K562 (cell line): Measurements from ENCODE around the gene DAGLA. TPM values are rescaled to one million over a fixed set of nuclear protein-coding genes. Genes with fewer than 3 reads are reported as not detected.

Source experiments
- E2F3 ChIP-seq: fragments of 250-450 bp; sonication (Bioruptor Pico); IDR thresholded peaks from 2 replicates; pipeline ENCODE4 v1.4.0; 2020; ENCODE audit warnings: mild to moderate bottlenecking
- ETV5 ChIP-seq: sonication (generic); formaldehyde crosslinking; IDR thresholded peaks from 2 replicates; pipeline ENCODE4 v1.4.0; 2020; ENCODE audit warnings: low read depth, mild to moderate bottlenecking, missing genetic modification reagents
- HIVEP1 ChIP-seq: fragments of 250-450 bp; sonication (Bioruptor Pico); IDR thresholded peaks from 2 replicates; pipeline ENCODE4 v1.4.0; 2020; ENCODE audit warnings: mild to moderate bottlenecking
- MED1 ChIP-seq: sonication (generic); formaldehyde crosslinking; IDR thresholded peaks from 2 replicates; pipeline ENCODE4 v1.8.1; 2023; ENCODE audit warnings: missing genetic modification reagents, borderline replicate concordance
- NFYB ChIP-seq: IDR thresholded peaks from 2 replicates; pipeline ENCODE4 v1.6.1; 2011; ENCODE audit warnings: mild to moderate bottlenecking, moderate library complexity; ENCODE audit not compliant: insufficient read length; ENCODE audit errors: extremely low read depth
- POLR2G ChIP-seq: fragments of 200-400 bp; formaldehyde crosslinking; IDR thresholded peaks from 2 replicates; pipeline ENCODE4 v1.6.1; 2017; ENCODE audit warnings: low read depth, mild to moderate bottlenecking, antibody characterized with exemption, low read length, moderate library complexity
- RBBP5 ChIP-seq: fragments of 200-600 bp; sonication (generic); IDR thresholded peaks from 2 replicates; pipeline ENCODE4 v1.6.1; 2012; ENCODE audit warnings: borderline replicate concordance, mild to moderate bottlenecking, low read length, control low read depth, inconsistent platforms; ENCODE audit not compliant: insufficient read depth, poor library complexity, severe bottlenecking
- RBM15 ChIP-seq: fragments of 200-400 bp; formaldehyde crosslinking; IDR thresholded peaks from 2 replicates; pipeline ENCODE4 v1.6.1; 2018; ENCODE audit warnings: mild to moderate bottlenecking, low read length, moderate library complexity; ENCODE audit not compliant: insufficient read depth
- RFX5 ChIP-seq: IDR thresholded peaks from 2 replicates; pipeline ENCODE4 v1.6.1; 2011; ENCODE audit warnings: low read depth, mild to moderate bottlenecking, improper control_type of control experiment, low read length
- SAFB2 ChIP-seq: fragments of 200-400 bp; formaldehyde crosslinking; IDR thresholded peaks from 2 replicates; pipeline ENCODE4 v1.6.1; 2018; ENCODE audit warnings: borderline replicate concordance, low read length, low read depth, moderate library complexity; ENCODE audit not compliant: severe bottlenecking
- SIN3B ChIP-seq: fragments of 450-650 bp; IDR thresholded peaks from 2 replicates; pipeline ENCODE4 v1.6.1; 2017; ENCODE audit warnings: low read depth, mild to moderate bottlenecking, moderate library complexity
- ZFX ChIP-seq: sonication (generic); formaldehyde crosslinking; IDR thresholded peaks from 2 replicates; pipeline ENCODE4 v1.8.0; 2022; ENCODE audit warnings: mild to moderate bottlenecking, missing genetic modification reagents, moderate library complexity
- ZNF224 ChIP-seq: sonication (generic); formaldehyde crosslinking; IDR thresholded peaks from 2 replicates; pipeline ENCODE4 v1.8.0; 2022; ENCODE audit warnings: mild to moderate bottlenecking, missing genetic modification reagents
- ZNF232 ChIP-seq: sonication (generic); formaldehyde crosslinking; IDR thresholded peaks from 2 replicates; pipeline ENCODE4 v1.8.0; 2022; ENCODE audit warnings: mild to moderate bottlenecking, missing genetic modification reagents
- ZNF408 ChIP-seq: fragments of 250-450 bp; sonication (Bioruptor Pico); IDR thresholded peaks from 2 replicates; pipeline ENCODE4 v1.4.0; 2020; ENCODE audit warnings: low read depth, mild to moderate bottlenecking, moderate library complexity
- ZNF589 ChIP-seq: fragments of 200-800 bp; sonication (Bioruptor generic); IDR thresholded peaks from 2 replicates; pipeline ENCODE4 v1.6.1; 2016; ENCODE audit warnings: low read depth, missing genetic modification characterization, missing compliant biosample characterization
- ZNF695 ChIP-seq: fragments of 450-650 bp; formaldehyde crosslinking; IDR thresholded peaks from 2 replicates; pipeline ENCODE4 v1.4.0; 2020; ENCODE audit warnings: mild to moderate bottlenecking, moderate library complexity
- polyA plus RNA-seq, 8 experiments: library from polyadenylated mRNA; depleted of rRNA in 4 of 8; stranded (reverse) in 5 of 8; unstranded in 3 of 8; fragments of >200 nt; fragmentation: Nextera tagmentation in 2 of 8; fragmentation: Illumina TruSeq in 1 of 8; extraction: Ambion mirVana in 2 of 8; extraction: Trizol in 1 of 8; gene quantifications; 2 replicates each; pipeline versions ENCODE4 v1.2.1 to v1.2.3, GENCODE V29; 2011 to 2014; ENCODE audit warnings: inconsistent platforms in 1 of 8, missing spikeins in 1 of 8
- total RNA-seq, 7 experiments: library from RNA; depleted of rRNA in 6 of 7; stranded (reverse); fragments of >200 nt in 6 of 7; fragmentation: Illumina TruSeq in 2 of 7; extraction: Trizol in 2 of 7; gene quantifications; 2 replicates each; pipeline versions ENCODE4 v1.2.1 to v1.2.3, GENCODE V29; 2011 to 2021; ENCODE audit warnings: low replicate concordance in 1 of 7
- TF ChIP-seq, protein P1 (sequence below): fragments of 250-450 bp; sonication (Bioruptor Pico); IDR thresholded peaks from 2 replicates; pipeline ENCODE4 v1.8.0; 2021; ENCODE audit warnings: moderate library complexity, mild to moderate bottlenecking, inconsistent platforms
- TF ChIP-seq, protein P2 (sequence below): sonication (generic); formaldehyde crosslinking; IDR thresholded peaks from 2 replicates; pipeline ENCODE4 v1.8.0; 2022; ENCODE audit warnings: mild to moderate bottlenecking, missing genetic modification reagents
- TF ChIP-seq, protein P3 (sequence below): fragments of 450-650 bp; formaldehyde crosslinking; IDR thresholded peaks from 2 replicates; pipeline ENCODE4 v1.4.0; 2022; ENCODE audit warnings: mild to moderate bottlenecking, moderate library complexity
- TF ChIP-seq, protein P4 (sequence below): fragments of 450-650 bp; IDR thresholded peaks from 2 replicates; pipeline ENCODE4 v1.7.1; 2018; ENCODE audit warnings: mild to moderate bottlenecking, low read depth; ENCODE audit not compliant: partially characterized antibody

DAGLA gene
- total and polyA plus RNA-seq, 9 of the 15 experiments (the other 6 are each of a cell fraction or from before 2014, with no cell fraction given) = 0.03 to 0.16 (median 0.04) TPM; not detected in 4

DNA sequence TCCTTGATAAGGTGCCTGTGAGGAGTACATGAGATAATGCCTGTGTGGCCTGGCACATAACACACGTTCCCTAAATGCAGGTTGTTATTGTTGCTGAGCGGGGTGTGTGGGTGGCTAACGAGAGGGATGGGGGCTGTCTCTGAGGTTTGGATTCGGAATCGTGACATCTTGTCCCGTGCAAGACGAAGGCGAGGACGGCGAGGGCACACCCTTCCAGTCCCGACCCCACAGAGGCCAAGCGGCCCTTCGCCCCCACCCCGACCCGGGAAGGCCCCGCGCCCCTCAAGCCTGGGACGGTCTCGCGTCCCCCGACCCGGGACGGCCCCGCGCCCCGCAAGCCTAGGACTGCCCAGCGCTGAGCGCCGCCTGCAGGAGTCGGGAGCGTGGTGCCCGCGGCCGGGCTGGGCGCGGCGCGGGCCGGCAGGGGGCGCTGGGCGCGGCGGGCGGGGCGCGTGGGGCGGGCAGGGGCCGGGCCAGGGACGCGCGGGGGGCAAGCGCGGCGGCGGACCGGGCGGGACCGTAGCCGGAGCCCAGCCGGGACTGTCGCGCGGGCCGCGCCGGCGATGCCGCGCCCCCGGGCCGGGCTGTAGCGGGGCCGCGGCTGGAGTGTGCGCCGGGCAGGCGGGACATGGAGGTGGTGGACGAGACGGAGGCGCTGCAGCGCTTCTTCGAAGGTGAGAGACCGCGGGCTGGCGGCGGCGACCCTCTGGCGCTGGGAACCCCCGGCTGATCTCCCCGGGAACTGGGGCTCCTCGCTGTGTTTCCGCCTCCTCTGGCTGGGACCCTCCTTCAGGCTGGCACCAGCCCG, 72.1 kb downstream of the DAGLA start, which contains the start of gene MYRF (continued):
- TF ChIP-seq, protein P1, sequence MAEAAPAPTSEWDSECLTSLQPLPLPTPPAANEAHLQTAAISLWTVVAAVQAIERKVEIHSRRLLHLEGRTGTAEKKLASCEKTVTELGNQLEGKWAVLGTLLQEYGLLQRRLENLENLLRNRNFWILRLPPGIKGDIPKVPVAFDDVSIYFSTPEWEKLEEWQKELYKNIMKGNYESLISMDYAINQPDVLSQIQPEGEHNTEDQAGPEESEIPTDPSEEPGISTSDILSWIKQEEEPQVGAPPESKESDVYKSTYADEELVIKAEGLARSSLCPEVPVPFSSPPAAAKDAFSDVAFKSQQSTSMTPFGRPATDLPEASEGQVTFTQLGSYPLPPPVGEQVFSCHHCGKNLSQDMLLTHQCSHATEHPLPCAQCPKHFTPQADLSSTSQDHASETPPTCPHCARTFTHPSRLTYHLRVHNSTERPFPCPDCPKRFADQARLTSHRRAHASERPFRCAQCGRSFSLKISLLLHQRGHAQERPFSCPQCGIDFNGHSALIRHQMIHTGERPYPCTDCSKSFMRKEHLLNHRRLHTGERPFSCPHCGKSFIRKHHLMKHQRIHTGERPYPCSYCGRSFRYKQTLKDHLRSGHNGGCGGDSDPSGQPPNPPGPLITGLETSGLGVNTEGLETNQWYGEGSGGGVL (CRISPR knock-in tag) = no peak
- no peak for TF ChIP-seq SAFB2
- TF ChIP-seq RBM15 = no peak
- 0 out of 2 replicates have a peak, but pooled peaks have one; percentile 11 for TF ChIP-seq E2F3
- 0 out of 2 replicates have a peak, but pooled peaks have one; percentile 34 for TF ChIP-seq SIN3B
- TF ChIP-seq ZNF408 (CRISPR knock-in tag) = no peak
- TF ChIP-seq ETV5 (CRISPR knock-in tag) = no peak
- no peak for TF ChIP-seq NFYB
- TF ChIP-seq RFX5 = no peak
- TF ChIP-seq RBBP5 = peak; percentile 60
- TF ChIP-seq, protein P2, sequence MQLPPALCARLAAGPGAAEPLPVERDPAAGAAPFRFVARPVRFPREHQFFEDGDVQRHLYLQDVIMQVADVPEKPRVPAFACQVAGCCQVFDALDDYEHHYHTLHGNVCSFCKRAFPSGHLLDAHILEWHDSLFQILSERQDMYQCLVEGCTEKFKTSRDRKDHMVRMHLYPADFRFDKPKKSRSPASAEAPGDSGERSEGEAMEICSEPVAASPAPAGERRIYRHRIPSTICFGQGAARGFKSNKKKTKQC (CRISPR knock-in tag) = no peak
- no peak for TF ChIP-seq HIVEP1
- peak; percentile 23; the same call in 1 of the 2 replicates for TF ChIP-seq ZFX (CRISPR knock-in tag)
- no peak for TF ChIP-seq ZNF695 (CRISPR knock-in tag)
- TF ChIP-seq ZNF232 (CRISPR knock-in tag) = no peak
- 0 out of 2 replicates have a peak, but pooled peaks have one; percentile 51 for TF ChIP-seq MED1 (CRISPR knock-in tag)
- TF ChIP-seq, protein P3, sequence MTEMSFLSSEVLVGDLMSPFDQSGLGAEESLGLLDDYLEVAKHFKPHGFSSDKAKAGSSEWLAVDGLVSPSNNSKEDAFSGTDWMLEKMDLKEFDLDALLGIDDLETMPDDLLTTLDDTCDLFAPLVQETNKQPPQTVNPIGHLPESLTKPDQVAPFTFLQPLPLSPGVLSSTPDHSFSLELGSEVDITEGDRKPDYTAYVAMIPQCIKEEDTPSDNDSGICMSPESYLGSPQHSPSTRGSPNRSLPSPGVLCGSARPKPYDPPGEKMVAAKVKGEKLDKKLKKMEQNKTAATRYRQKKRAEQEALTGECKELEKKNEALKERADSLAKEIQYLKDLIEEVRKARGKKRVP = no peak
- no peak for TF ChIP-seq ZNF589 (CRISPR knock-in tag)
- TF ChIP-seq, protein P4, sequence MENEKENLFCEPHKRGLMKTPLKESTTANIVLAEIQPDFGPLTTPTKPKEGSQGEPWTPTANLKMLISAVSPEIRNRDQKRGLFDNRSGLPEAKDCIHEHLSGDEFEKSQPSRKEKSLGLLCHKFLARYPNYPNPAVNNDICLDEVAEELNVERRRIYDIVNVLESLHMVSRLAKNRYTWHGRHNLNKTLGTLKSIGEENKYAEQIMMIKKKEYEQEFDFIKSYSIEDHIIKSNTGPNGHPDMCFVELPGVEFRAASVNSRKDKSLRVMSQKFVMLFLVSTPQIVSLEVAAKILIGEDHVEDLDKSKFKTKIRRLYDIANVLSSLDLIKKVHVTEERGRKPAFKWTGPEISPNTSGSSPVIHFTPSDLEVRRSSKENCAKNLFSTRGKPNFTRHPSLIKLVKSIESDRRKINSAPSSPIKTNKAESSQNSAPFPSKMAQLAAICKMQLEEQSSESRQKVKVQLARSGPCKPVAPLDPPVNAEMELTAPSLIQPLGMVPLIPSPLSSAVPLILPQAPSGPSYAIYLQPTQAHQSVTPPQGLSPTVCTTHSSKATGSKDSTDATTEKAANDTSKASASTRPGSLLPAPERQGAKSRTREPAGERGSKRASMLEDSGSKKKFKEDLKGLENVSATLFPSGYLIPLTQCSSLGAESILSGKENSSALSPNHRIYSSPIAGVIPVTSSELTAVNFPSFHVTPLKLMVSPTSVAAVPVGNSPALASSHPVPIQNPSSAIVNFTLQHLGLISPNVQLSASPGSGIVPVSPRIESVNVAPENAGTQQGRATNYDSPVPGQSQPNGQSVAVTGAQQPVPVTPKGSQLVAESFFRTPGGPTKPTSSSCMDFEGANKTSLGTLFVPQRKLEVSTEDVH = no peak
- peak; percentile 82 for TF ChIP-seq POLR2G
- no peak for TF ChIP-seq ZNF224
